Measurements from ENCODE around the gene RNF214.

RNF214 gene

DNA sequence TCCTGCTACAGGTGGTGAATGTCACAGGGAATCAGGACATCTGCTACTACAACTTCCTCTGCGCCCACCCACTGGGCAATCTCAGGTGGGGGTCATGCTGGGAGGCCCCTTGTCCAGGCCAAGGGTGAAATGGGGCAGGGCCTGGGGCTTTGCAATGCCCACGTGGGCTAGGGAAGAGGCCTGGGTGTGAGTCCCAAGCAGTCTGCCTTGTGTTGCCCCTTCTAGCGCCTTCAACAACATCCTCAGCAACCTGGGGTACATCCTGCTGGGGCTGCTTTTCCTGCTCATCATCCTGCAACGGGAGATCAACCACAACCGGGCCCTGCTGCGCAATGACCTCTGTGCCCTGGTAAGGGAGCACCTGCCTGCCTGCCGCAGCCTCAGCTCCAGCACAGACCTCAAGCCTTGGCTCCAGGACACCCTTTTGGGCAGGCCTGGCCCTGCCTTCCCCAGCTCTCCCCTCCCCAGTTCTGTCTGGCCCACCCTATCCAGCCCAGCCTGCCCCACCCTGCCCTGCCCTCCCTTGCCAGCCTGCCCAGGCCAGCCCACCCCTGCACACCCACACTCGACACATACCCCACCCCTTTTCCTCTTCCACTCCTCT lies 42.4 kb upstream of the RNF214 start:
- Histone ChIP-seq H3K36me3 (ENCODE audit: control insufficient read depth in 1 of 2, insufficient read depth in 2 of 2, low read length in 2 of 2) (peaks cover 39 to 75% of the 10 kb centered on the region in 2 donors), H3K4me1 (ENCODE audit: control insufficient read depth in 1 of 2, insufficient read depth in 2 of 2, low read length in 2 of 2) (no peaks in the 10 kb centered on the region), H3K27me3 (ENCODE audit: low read depth, low read length) (no peaks in the 10 kb centered on the region), H3K27ac (ENCODE audit: low read length) (no peak overlapping the region), H3K4me3 (ENCODE audit: low read depth in 1 of 2, low read length in 2 of 2) (no peak overlapping the region), H3K9me3 (ENCODE audit: control insufficient read depth in 1 of 2, low read length in 2 of 2) (no peaks in the 10 kb centered on the region)

DNA sequence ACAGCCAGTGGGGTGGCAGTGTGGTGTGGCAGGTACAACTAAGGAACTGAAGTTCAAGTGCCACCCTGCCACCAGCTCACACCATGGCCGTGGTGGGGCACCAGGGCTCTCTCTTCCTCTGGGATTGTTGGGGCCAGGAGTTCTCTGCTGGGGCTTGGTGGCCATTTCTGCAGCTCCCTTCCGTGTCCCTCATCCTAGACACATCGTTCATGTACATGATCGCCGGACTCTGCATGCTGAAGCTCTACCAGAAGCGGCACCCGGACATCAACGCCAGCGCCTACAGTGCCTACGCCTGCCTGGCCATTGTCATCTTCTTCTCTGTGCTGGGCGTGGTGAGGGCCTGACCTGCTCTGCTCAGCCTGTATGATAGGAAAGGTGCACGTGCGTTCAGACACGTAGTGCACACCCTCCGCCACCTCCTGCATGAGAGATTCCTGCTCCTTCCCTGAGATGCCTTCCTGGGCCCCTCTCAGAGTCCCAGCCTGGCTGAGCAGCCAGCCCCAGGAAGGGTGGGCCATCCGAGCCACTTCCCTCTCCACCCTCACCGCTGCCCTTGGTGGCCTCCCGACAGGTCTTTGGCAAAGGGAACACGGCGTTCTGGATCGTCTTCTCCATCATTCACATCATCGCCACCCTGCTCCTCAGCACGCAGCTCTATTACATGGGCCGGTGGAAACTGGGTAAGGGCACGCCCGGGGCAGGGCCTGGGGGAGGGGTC lies 40.6 kb upstream of the RNF214 start:
- Histone ChIP-seq H3K36me3 (ENCODE audit: control insufficient read depth in 1 of 2, insufficient read depth in 2 of 2, low read length in 2 of 2) (peaks cover 43 to 74% of the 10 kb centered on the region in 2 donors), H3K4me1 (ENCODE audit: control insufficient read depth in 1 of 2, insufficient read depth in 2 of 2, low read length in 2 of 2) (no peaks in the 10 kb centered on the region), H3K4me3 (ENCODE audit: low read depth in 1 of 2, low read length in 2 of 2) (no peak overlapping the region), H3K27ac (ENCODE audit: low read length) (no peak overlapping the region), H3K9me3 (ENCODE audit: control insufficient read depth in 1 of 2, low read length in 2 of 2) (no peaks in the 10 kb centered on the region), H3K27me3 (ENCODE audit: low read depth, low read length) (no peaks in the 10 kb centered on the region)

DNA sequence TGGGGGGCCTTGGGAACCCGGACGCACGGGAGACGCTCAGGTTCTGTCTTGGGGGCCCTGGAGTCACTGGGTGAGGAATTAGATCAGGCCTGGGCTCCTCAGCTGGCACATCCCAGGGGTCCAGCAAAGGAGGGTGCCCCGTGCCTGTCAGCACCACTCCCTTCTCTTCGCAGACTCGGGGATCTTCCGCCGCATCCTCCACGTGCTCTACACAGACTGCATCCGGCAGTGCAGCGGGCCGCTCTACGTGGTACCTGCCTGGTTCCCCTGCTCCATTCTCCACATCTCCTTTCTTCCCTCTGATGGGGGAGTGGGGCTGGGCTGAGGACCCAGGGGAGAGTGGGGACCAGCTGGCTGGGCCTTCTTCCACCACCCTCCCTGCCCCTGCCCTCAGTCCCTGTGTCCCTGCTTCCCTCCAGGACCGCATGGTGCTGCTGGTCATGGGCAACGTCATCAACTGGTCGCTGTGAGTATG lies 40.0 kb upstream of the RNF214 start:
- Histone ChIP-seq H3K27me3 (ENCODE audit: low read depth, low read length) (no peaks in the 10 kb centered on the region), H3K4me3 (ENCODE audit: low read depth in 1 of 2, low read length in 2 of 2) (no peak overlapping the region), H3K36me3 (ENCODE audit: control insufficient read depth in 1 of 2, insufficient read depth in 2 of 2, low read length in 2 of 2) (peaks cover 41 to 68% of the 10 kb centered on the region in 2 donors), H3K9me3 (ENCODE audit: control insufficient read depth in 1 of 2, low read length in 2 of 2) (no peaks in the 10 kb centered on the region), H3K27ac (ENCODE audit: low read length) (no peak overlapping the region), H3K4me1 (ENCODE audit: control insufficient read depth in 1 of 2, insufficient read depth in 2 of 2, low read length in 2 of 2) (peaks cover 0 to 3% of the 10 kb centered on the region in 2 donors)

DNA sequence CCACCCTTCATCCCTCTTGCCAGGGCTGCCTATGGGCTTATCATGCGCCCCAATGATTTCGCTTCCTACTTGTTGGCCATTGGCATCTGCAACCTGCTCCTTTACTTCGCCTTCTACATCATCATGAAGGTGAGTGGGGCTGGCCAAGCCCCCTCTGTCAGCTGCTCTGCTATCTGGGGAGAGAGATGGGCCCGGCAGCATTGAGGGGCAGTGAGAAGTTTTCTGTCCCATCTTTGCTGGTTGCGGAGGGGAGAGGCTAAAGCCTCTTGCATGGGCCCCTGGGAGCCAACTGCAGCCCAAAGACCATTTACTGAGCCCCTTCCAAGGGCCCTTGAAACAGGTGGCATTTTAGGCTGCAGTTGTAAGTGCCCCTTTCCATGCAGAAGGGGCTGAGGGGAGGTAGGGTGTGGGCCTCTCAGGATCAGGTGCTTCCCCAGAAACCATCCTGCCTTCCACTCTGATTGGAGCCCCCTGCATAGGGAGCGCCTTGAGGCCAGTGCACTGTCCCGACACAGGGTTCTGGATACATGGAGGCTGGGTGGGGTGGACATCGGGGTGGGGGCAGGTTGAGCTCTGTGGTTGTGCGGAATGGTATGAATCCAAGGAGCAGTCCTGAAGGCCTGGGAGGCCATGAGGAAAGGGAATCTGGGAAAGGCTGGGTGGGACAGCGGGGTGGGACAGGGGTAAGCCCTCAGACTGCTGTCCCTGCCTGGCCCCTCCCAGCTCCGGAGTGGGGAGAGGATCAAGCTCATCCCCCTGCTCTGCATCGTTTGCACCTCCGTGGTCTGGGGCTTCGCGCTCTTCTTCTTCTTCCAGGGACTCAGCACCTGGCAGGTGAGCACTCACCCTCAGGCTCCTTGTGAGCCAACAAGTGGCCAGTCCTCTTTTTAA lies 39.1 kb upstream of the RNF214 start:
- no peak overlapping the region for H3K27ac ChIP-seq (ENCODE audit: low read length)

DNA sequence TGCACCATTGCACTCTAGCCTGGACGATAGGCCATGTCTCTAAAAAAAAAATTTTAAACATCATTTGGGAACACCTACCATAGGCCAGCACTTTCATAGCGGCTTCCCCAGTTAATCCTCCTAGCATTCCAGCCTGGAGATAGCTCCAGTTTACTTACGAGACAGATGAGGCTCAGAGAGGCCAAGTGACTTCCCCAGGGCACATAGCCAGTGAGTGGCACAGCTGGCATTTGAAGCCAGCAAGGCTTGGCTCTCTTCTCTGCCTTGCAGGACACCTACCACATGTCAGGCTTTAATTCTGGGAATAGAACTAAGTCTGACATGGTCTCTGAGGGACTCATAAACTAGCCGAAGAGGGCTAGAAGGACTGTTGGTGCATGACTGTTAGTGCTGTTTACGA lies 38.2 kb upstream of the RNF214 start:
- Histone ChIP-seq H3K4me3 (ENCODE audit: low read depth in 1 of 2, low read length in 2 of 2) (no peak overlapping the region), H3K27me3 (ENCODE audit: low read depth, low read length) (no peaks in the 10 kb centered on the region), H3K27ac (ENCODE audit: low read length) (no peak overlapping the region), H3K9me3 (ENCODE audit: control insufficient read depth in 1 of 2, low read length in 2 of 2) (no peaks in the 10 kb centered on the region), H3K36me3 (ENCODE audit: control insufficient read depth in 1 of 2, insufficient read depth in 2 of 2, low read length in 2 of 2) (peaks cover 29 to 50% of the 10 kb centered on the region in 2 donors), H3K4me1 (ENCODE audit: control insufficient read depth in 1 of 2, insufficient read depth in 2 of 2, low read length in 2 of 2) (peaks cover 8 to 15% of the 10 kb centered on the region in 2 donors)

More for the DNA sequence above, 39.1 kb upstream of the RNF214 start:
- H3K27me3 ChIP-seq (ENCODE audit: low read depth, low read length) = no peaks in the 10 kb centered on the region
- H3K4me3 ChIP-seq (ENCODE audit: low read depth in 1 of 2, low read length in 2 of 2) = no peak overlapping the region
- peaks cover 36 to 59% of the 10 kb centered on the region in 2 donors for H3K36me3 ChIP-seq (ENCODE audit: control insufficient read depth in 1 of 2, insufficient read depth in 2 of 2, low read length in 2 of 2)
- peaks cover 4 to 12% of the 10 kb centered on the region in 2 donors for H3K4me1 ChIP-seq (ENCODE audit: control insufficient read depth in 1 of 2, insufficient read depth in 2 of 2, low read length in 2 of 2)
- no peaks in the 10 kb centered on the region for H3K9me3 ChIP-seq (ENCODE audit: control insufficient read depth in 1 of 2, low read length in 2 of 2)

DNA sequence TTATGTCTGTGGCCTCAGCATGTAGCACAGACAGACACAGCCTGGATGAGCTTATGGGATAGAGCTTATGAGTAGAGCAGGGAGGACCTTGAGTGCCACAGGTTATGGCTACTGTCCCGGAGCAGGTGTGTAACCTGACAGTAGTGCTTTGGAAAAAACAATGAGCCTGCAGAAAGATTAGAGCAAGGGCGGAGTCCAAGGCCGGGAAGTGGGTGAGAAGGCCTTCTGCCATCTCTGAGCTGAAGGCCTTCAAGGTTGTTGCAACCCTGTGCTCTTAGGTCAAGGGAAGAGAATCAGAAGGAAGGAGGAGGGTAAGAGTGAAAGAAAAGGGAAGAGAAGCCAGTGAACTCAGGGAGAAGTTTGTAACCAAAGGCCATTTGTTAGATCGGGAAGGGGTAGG lies 37.2 kb upstream of the RNF214 start:
- no peaks in the 10 kb centered on the region for H3K9me3 ChIP-seq (ENCODE audit: control insufficient read depth in 1 of 2, low read length in 2 of 2)
- H3K36me3 ChIP-seq (ENCODE audit: control insufficient read depth in 1 of 2, insufficient read depth in 2 of 2, low read length in 2 of 2) = peaks cover 20 to 40% of the 10 kb centered on the region in 2 donors
- H3K4me3 ChIP-seq (ENCODE audit: low read depth in 1 of 2, low read length in 2 of 2) = no peak overlapping the region
- H3K4me1 ChIP-seq (ENCODE audit: control insufficient read depth in 1 of 2, insufficient read depth in 2 of 2, low read length in 2 of 2) = peaks cover 8 to 15% of the 10 kb centered on the region in 2 donors
- no peak overlapping the region for H3K27ac ChIP-seq (ENCODE audit: low read length)
- H3K27me3 ChIP-seq (ENCODE audit: low read depth, low read length) = no peaks in the 10 kb centered on the region

DNA sequence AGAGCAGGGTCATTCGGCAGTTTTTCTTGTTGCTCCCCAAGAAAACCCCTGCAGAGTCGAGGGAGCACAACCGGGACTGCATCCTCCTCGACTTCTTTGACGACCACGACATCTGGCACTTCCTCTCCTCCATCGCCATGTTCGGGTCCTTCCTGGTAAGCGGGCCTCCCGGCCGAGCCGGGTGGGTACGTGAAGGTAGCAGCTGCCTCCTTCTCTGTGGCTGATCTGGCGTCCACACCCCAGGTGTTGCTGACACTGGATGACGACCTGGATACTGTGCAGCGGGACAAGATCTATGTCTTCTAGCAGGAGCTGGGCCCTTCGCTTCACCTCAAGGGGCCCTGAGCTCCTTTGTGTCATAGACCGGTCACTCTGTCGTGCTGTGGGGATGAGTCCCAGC lies 36.7 kb upstream of the RNF214 start:
- H3K9me3 ChIP-seq (ENCODE audit: control insufficient read depth in 1 of 2, low read length in 2 of 2) = no peaks in the 10 kb centered on the region
- no peak overlapping the region for H3K4me3 ChIP-seq (ENCODE audit: low read depth in 1 of 2, low read length in 2 of 2)
- H3K27me3 ChIP-seq (ENCODE audit: low read depth, low read length) = no peaks in the 10 kb centered on the region
- H3K27ac ChIP-seq (ENCODE audit: low read length) = no peak overlapping the region
- H3K36me3 ChIP-seq (ENCODE audit: control insufficient read depth in 1 of 2, insufficient read depth in 2 of 2, low read length in 2 of 2) = peaks cover 15 to 35% of the 10 kb centered on the region in 2 donors
- peaks cover 8 to 15% of the 10 kb centered on the region in 2 donors for H3K4me1 ChIP-seq (ENCODE audit: control insufficient read depth in 1 of 2, insufficient read depth in 2 of 2, low read length in 2 of 2)

DNA sequence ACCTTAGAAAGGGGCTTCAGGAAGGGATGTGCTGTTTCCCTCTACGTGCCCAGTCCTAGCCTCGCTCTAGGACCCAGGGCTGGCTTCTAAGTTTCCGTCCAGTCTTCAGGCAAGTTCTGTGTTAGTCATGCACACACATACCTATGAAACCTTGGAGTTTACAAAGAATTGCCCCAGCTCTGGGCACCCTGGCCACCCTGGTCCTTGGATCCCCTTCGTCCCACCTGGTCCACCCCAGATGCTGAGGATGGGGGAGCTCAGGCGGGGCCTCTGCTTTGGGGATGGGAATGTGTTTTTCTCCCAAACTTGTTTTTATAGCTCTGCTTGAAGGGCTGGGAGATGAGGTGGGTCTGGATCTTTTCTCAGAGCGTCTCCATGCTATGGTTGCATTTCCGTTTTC lies 35.5 kb upstream of the RNF214 start:
- Histone ChIP-seq H3K4me3 (ENCODE audit: low read depth in 1 of 2, low read length in 2 of 2) (no peak overlapping the region), H3K27me3 (ENCODE audit: low read depth, low read length) (no peaks in the 10 kb centered on the region), H3K27ac (ENCODE audit: low read length) (peak overlapping the region; percentile 31), H3K9me3 (ENCODE audit: control insufficient read depth in 1 of 2, low read length in 2 of 2) (no peaks in the 10 kb centered on the region), H3K36me3 (ENCODE audit: control insufficient read depth in 1 of 2, insufficient read depth in 2 of 2, low read length in 2 of 2) (peaks cover 18 to 28% of the 10 kb centered on the region in 2 donors), H3K4me1 (ENCODE audit: control insufficient read depth in 1 of 2, insufficient read depth in 2 of 2, low read length in 2 of 2) (peaks cover 8 to 15% of the 10 kb centered on the region in 2 donors)

DNA sequence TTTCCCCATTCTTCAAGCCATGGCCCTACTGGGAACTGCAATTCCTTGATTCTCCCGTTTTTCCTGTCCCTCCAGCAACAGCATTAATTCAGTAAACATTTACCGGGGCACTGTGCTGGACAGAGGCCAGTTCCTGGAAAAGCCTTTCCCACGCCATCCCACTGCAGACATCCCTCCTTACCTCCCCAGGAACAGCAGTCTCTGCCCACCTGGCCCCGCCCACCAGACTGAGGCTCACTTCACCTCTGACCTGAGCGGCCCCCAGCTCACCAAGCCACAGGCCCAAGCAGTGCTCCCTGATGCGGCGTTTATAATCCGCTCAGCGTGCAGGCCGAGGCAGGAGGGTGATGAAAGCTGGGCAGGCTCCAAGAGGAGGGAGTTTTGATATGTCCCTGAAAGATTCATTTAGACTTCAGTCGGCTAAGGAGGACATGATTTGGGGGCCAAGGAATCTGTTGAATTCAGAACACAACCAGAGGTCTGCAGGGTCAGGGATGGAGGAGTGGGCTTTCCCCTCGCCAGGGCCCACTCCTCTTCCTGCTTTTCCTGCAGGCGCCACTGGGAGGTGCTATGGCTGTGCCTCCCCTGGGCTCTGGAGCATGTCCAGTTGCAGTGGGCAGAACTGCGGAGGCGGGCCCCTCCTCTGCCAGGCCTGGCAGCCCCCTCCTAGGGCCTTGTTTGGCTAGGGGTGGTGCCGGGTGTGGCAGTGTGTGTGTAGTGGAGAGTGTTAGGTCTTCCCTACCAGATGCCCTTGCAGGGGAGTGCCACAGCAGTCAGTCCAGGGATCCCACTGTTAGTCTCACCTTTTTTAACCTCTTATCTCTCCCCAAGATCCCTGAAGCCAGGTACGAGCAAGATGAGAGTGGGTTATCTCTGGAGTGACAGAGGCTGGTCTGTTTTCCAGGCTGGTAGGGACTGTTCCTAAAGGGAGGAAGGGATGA lies 34.7 kb upstream of the RNF214 start:
- Histone ChIP-seq H3K27ac (ENCODE audit: low read length) (peak overlapping the region; percentile 98), H3K4me3 (ENCODE audit: low read depth in 1 of 2, low read length in 2 of 2) (peak overlapping the region; percentile 49 to 88), H3K4me1 (ENCODE audit: control insufficient read depth in 1 of 2, insufficient read depth in 2 of 2, low read length in 2 of 2) (peaks cover 8 to 15% of the 10 kb centered on the region in 2 donors), H3K9me3 (ENCODE audit: control insufficient read depth in 1 of 2, low read length in 2 of 2) (no peaks in the 10 kb centered on the region), H3K36me3 (ENCODE audit: control insufficient read depth in 1 of 2, insufficient read depth in 2 of 2, low read length in 2 of 2) (peaks cover 19 to 20% of the 10 kb centered on the region in 2 donors), H3K27me3 (ENCODE audit: low read depth, low read length) (no peaks in the 10 kb centered on the region)

DNA sequence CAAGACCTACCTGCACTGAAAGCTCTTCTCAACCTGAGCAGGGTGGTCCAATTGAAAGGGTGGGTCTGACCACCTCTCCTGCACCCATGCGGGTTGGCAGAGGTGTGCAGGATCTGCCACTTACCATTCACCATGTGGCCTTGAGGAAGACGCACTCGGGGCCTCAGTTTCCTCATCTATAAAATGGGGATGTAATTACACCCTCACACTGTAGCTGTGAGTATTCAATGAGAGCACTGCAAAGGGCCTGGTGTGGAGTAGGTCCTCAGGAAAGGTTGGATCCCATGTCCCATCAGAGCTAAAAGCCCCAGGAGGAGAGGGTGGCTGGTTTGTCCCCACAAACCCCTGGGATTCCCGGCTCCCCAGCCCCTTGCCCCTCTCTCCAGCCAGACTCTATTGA lies 33.9 kb upstream of the RNF214 start:
- Histone ChIP-seq H3K36me3 (ENCODE audit: control insufficient read depth in 1 of 2, insufficient read depth in 2 of 2, low read length in 2 of 2) (peaks cover 15 to 20% of the 10 kb centered on the region in 2 donors), H3K4me3 (ENCODE audit: low read depth in 1 of 2, low read length in 2 of 2) (peak overlapping the region; percentile 49 to 88)

More for the DNA sequence above, 33.9 kb upstream of the RNF214 start:
- Histone ChIP-seq H3K9me3 (ENCODE audit: control insufficient read depth in 1 of 2, low read length in 2 of 2) (no peaks in the 10 kb centered on the region), H3K27me3 (ENCODE audit: low read depth, low read length) (no peaks in the 10 kb centered on the region), H3K4me1 (ENCODE audit: control insufficient read depth in 1 of 2, insufficient read depth in 2 of 2, low read length in 2 of 2) (peaks cover 8 to 22% of the 10 kb centered on the region in 2 donors), H3K27ac (ENCODE audit: low read length) (peak overlapping the region; percentile 98)
